Keratinocyte (primary cell): ENCODE measurements around the gene CENPP. TPM values are rescaled to one million over a fixed set of nuclear protein-coding genes. Genes with fewer than 3 reads are reported as not detected.

Source experiments
- DNase-seq: peaks from one replicate; pipeline ENCODE4 v3.0.0-alpha.2; 2011; ENCODE audit warnings: low read depth, missing footprints, low spot score
- FAIRE-seq: peaks from 2 replicates; lab custom pipeline; 2011; peaks lifted over from hg19 to GRCh38; lab: Jason Lieb, UNC
- H2AFZ ChIP-seq: 2 replicates; pipeline ENCODE4 v1.6.0; 2012; ENCODE audit warnings: low read length, control low read depth, inconsistent platforms; ENCODE audit not compliant: control insufficient read depth
- H3K27ac ChIP-seq: 2 replicates; pipeline ENCODE4 v1.5.1; 2011; ENCODE audit warnings: low read length; ENCODE audit not compliant: control insufficient read depth, insufficient read depth
- H3K27me3 ChIP-seq: 3 replicates; pipeline ENCODE4 v1.6.0; 2011; ENCODE audit warnings: low read length; ENCODE audit not compliant: control insufficient read depth, insufficient read depth; ENCODE audit errors: extremely low read depth
- H3K36me3 ChIP-seq, 2 experiments: 2 replicates in 1 of 2; 3 replicates in 1 of 2; pipeline ENCODE4 v1.5.1; 2011; ENCODE audit warnings: low read length in 2 of 2, mild to moderate bottlenecking in 1 of 2; ENCODE audit not compliant: control insufficient read depth in 2 of 2, insufficient read depth in 2 of 2; ENCODE audit errors: extremely low read depth in 1 of 2
- H3K4me1 ChIP-seq: 3 replicates; pipeline ENCODE4 v1.5.1; 2011; ENCODE audit warnings: low read length; ENCODE audit not compliant: control insufficient read depth, insufficient read depth; ENCODE audit errors: extremely low read depth
- H3K4me2 ChIP-seq: 3 replicates; pipeline ENCODE4 v1.6.0; 2011; ENCODE audit warnings: low read depth, low read length; ENCODE audit not compliant: control insufficient read depth, insufficient read depth; ENCODE audit errors: extremely low read depth
- H3K4me3 ChIP-seq, 3 experiments: fragments of 200-600 bp in 1 of 3; sonication (generic) in 1 of 3; 2 replicates in 2 of 3; 3 replicates in 1 of 3; pipeline ENCODE4 v1.5.1; 2011 to 2016; ENCODE audit warnings: low read length in 3 of 3, mild to moderate bottlenecking in 3 of 3, control low read depth in 2 of 3, inconsistent platforms in 1 of 3, low read depth in 1 of 3, mixed read lengths in 1 of 3, mixed run types in 1 of 3, moderate library complexity in 1 of 3; ENCODE audit not compliant: control insufficient read depth in 2 of 3, insufficient read depth in 2 of 3; ENCODE audit errors: extremely low read depth in 1 of 3
- H3K79me2 ChIP-seq: 2 replicates; pipeline ENCODE4 v1.6.0; 2012; ENCODE audit warnings: low read length; ENCODE audit not compliant: control insufficient read depth, insufficient read depth
- H3K9ac ChIP-seq: 3 replicates; pipeline ENCODE4 v1.6.0; 2011; ENCODE audit warnings: low read length; ENCODE audit not compliant: control insufficient read depth, insufficient read depth; ENCODE audit errors: extremely low read depth
- H3K9me1 ChIP-seq: 3 replicates; pipeline ENCODE4 v1.6.0; 2011; ENCODE audit warnings: low read length; ENCODE audit not compliant: control insufficient read depth, insufficient read depth; ENCODE audit errors: extremely low read depth
- H3K9me3 ChIP-seq: 2 replicates; pipeline ENCODE4 v1.5.1; 2012; ENCODE audit warnings: low read depth, low read length; ENCODE audit not compliant: control insufficient read depth
- H4K20me1 ChIP-seq: 3 replicates; pipeline ENCODE4 v1.6.0; 2011; ENCODE audit warnings: low read length; ENCODE audit not compliant: control insufficient read depth, insufficient read depth; ENCODE audit errors: extremely low read depth
- EZH2 ChIP-seq: IDR thresholded peaks from one replicate; pipeline ENCODE4 v1.6.1; 2012; ENCODE audit warnings: inconsistent platforms, mild to moderate bottlenecking, low read length, moderate library complexity
- dilution Hi-C: fragments of 300-500 bp; cut with MboI; formaldehyde crosslinking; loops from one replicate; pipeline ENCODE4 v1.7.0; 2020; ENCODE audit warnings: low sequenced_read_pairs; ENCODE audit not compliant: extremely low pct_ligation_motif_present
- polyA plus RNA-seq, 5 experiments: library from polyadenylated mRNA; depleted of rRNA in 3 of 5; stranded (reverse) in 3 of 5; stranded (forward) in 1 of 5; unstranded in 1 of 5; fragments of >200 nt; gene quantifications; 1 replicate in 1 of 5; 2 replicates in 3 of 5; 3 replicates in 1 of 5; pipeline versions ENCODE4 v1.2.1 to v1.2.3, GENCODE V29; 2011 to 2012; ENCODE audit warnings: missing spikeins in 2 of 5, low read depth in 1 of 5, low replicate concordance in 1 of 5
- TF ChIP-seq, protein P1 (sequence below), 3 experiments: IDR thresholded peaks in 1 of 3; conservative IDR thresholded peaks in 1 of 3; optimal IDR thresholded peaks in 1 of 3; 2 replicates in 2 of 3; 3 replicates in 1 of 3; pipeline versions ENCODE3 to v1.5.1; 2011; ENCODE audit warnings: low read length in 3 of 3, mild to moderate bottlenecking in 3 of 3, moderate library complexity in 2 of 3, control low read depth in 1 of 3, inconsistent platforms in 1 of 3; ENCODE audit not compliant: insufficient read depth in 2 of 3; ENCODE audit errors: extremely low read depth in 1 of 3

Gene CENPP
- polyA plus RNA-seq, 1 donor (not counting 4 experiments of a cell fraction or from before 2014, with no cell fraction given): 6.7 TPM

DNA sequence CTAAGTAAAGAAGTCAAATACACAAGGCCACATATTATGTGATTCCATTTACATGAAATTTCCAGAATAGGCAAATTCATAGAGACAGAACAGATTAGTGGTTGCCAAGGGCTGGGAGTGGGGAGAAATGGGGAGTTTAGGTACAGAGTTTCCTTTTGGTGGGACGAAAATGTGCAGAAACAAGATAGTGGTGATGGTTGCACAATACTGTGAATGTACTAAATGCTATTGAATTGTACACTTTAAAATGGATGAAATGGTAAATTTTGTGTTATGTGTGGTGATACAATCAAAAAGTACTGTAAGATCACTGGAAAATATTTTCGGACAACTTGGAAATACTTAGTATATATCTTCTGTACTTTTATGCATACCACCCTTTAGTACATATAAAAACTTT, 195.1 kb downstream of the CENPP start:
- no peaks in the 10 kb centered on the region for H3K36me3 ChIP-seq
- H3K27ac ChIP-seq: no peak overlapping the region
- TF ChIP-seq, protein P1, sequence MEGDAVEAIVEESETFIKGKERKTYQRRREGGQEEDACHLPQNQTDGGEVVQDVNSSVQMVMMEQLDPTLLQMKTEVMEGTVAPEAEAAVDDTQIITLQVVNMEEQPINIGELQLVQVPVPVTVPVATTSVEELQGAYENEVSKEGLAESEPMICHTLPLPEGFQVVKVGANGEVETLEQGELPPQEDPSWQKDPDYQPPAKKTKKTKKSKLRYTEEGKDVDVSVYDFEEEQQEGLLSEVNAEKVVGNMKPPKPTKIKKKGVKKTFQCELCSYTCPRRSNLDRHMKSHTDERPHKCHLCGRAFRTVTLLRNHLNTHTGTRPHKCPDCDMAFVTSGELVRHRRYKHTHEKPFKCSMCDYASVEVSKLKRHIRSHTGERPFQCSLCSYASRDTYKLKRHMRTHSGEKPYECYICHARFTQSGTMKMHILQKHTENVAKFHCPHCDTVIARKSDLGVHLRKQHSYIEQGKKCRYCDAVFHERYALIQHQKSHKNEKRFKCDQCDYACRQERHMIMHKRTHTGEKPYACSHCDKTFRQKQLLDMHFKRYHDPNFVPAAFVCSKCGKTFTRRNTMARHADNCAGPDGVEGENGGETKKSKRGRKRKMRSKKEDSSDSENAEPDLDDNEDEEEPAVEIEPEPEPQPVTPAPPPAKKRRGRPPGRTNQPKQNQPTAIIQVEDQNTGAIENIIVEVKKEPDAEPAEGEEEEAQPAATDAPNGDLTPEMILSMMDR (optimal IDR thresholded peaks at IDR 0.05 in 1 of 3, IDR thresholded peaks at IDR 0.05 in 1 of 3, conservative IDR thresholded peaks at IDR 0.05 in 1 of 3; ENCODE audit: extremely low read depth in 1 of 3, insufficient read depth in 2 of 3, low read length in 3 of 3): no peak
- TF ChIP-seq EZH2: no peak
- no peaks in the 10 kb centered on the region for H3K79me2 ChIP-seq
- no peaks in the 10 kb centered on the region for H4K20me1 ChIP-seq
- no peak overlapping the region for H2AFZ ChIP-seq
- H3K9me1 ChIP-seq: no peaks in the 10 kb centered on the region
- H3K27me3 ChIP-seq: no peaks in the 10 kb centered on the region
- H3K9me3 ChIP-seq: no peaks in the 10 kb centered on the region
- DNase-seq (no peak), FAIRE-seq (no peak)
- no peak overlapping the region for H3K4me2 ChIP-seq
- H3K4me1 ChIP-seq: no peaks in the 10 kb centered on the region
- H3K9ac ChIP-seq: no peak overlapping the region
- H3K4me3 ChIP-seq: no peak overlapping the region
- dilution Hi-C loops: no loop called here

DNA sequence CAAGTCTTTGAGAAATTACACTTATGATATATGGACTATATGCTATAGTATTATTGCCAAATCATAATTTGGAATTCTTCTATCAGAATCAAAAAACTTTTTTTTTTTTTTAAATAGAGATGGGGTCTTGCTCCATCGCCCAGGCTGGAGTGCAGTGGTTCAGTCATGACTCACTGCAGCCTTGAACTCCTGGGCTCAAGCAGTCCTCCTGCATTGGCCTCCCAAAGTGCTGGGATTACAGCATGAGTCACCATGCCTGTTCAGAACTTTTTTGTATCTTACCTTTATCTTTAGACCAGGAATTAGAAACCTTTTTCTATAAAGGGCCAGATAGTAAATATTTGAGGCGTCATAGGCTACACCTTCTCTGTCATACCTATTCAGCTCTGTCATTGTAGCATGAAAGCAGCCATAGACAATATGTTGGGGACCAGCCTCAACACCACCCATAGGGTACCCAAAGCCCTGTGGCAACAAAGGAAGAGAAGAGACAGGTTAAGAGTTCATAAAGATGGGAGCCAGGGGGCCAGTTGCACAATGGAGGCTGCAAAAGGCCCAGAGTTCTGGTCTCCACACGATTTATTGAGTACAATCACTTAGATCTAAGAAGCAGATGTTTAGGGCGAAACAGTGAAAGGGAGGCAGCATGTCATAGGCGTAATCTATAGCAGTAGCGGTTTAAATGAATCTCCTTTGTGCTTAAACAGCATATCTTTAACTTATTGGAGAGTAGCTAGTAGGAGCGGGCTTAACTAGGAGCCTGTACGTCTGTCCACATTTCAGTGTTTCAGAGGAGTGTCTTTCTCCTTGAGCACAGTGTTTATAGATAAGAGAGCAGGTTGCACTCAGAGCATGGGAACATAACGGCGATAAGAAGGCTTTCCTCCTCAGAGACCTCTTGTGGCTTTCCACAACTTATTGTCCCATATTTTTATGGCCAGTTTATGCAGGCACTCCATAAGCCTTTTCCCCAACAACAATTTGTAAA, 197.5 kb downstream of the CENPP start:
- Histone ChIP-seq H3K9ac (no peak overlapping the region), H3K36me3 (no peaks in the 10 kb centered on the region), H3K79me2 (no peaks in the 10 kb centered on the region), H3K4me2 (no peak overlapping the region), H3K9me3 (no peaks in the 10 kb centered on the region), H3K4me1 (no peaks in the 10 kb centered on the region), H3K27me3 (no peaks in the 10 kb centered on the region), H3K4me3 (no peak overlapping the region), H2AFZ (no peak overlapping the region), H4K20me1 (no peaks in the 10 kb centered on the region), H3K9me1 (no peaks in the 10 kb centered on the region), H3K27ac (no peak overlapping the region)
- no peak for TF ChIP-seq EZH2
- TF ChIP-seq, protein P1 (optimal IDR thresholded peaks at IDR 0.05 in 1 of 3, IDR thresholded peaks at IDR 0.05 in 1 of 3, conservative IDR thresholded peaks at IDR 0.05 in 1 of 3; ENCODE audit: extremely low read depth in 1 of 3, insufficient read depth in 2 of 3, low read length in 3 of 3): no peak
- dilution Hi-C loops: no loop called here
- FAIRE-seq: no peak
- DNase-seq: no peak
